ENCODE measurements around the gene KCNAB1.
"Not testable (repeated sequence)": the region's sequence is repeated elsewhere in the genome, so short reads cannot be mapped to it uniquely, and the experiment has no call there.

GRCh38 chr3:156569881-156570280 is 449.5 kb downstream of the KCNAB1 start:
- not testable (repeated sequence) for TF ChIP-seq CTCF (conservative IDR thresholded peaks at IDR 0.05); EZH2 (IDR thresholded peaks at IDR 0.05; ENCODE audit: low read depth)

Measured in PC-9 (cell line).